Measurements from ENCODE around the gene NPVF. TPM values are rescaled to one million over a fixed set of nuclear protein-coding genes. Genes with fewer than 3 reads are reported as not detected.

NPVF gene
- total RNA-seq, 1 donor from 2014 or later = not detected

Small RNA genes lying within 50 kb of the gene (small RNA-seq; reads per million reads assigned to genes)
- 0.12 reads per million for gene RF00012

Other genes starting within 250 kb of the NPVF start
- gene OSBPL3, start 248.3 kb downstream of the NPVF start, total RNA-seq = 7.3 TPM
- gene CYCS, start 103.2 kb downstream of the NPVF start, total RNA-seq = 90.2 TPM

Data from occipital lobe (tissue), 2 donors.